Mucosa of stomach (tissue), 1 donor: Measurements from ENCODE around the gene RMND5B.
A peak's percentile ranks its signal among the peaks of the same experiment; 100 is the strongest.

Experiments
- H3K27me3 ChIP-seq: one replicate; pipeline ENCODE4 v1.7.0; 2013; ENCODE audit warnings: mild to moderate bottlenecking, low read length; ENCODE audit not compliant: control insufficient read depth, insufficient read depth
- H3K36me3 ChIP-seq: one replicate; pipeline ENCODE4 v1.7.0; 2013; ENCODE audit warnings: low read length; ENCODE audit not compliant: control insufficient read depth, insufficient read depth
- H3K4me1 ChIP-seq: one replicate; pipeline ENCODE4 v1.7.0; 2013; ENCODE audit warnings: mild to moderate bottlenecking, low read length; ENCODE audit not compliant: control insufficient read depth, insufficient read depth
- H3K4me3 ChIP-seq: one replicate; pipeline ENCODE4 v1.7.0; 2013; ENCODE audit warnings: low read length
- H3K9ac ChIP-seq: one replicate; pipeline ENCODE4 v1.7.0; 2013; ENCODE audit warnings: mild to moderate bottlenecking, low read length, moderate library complexity
- H3K9me3 ChIP-seq: one replicate; pipeline ENCODE4 v1.7.0; 2013; ENCODE audit warnings: mild to moderate bottlenecking, low read length, moderate library complexity; ENCODE audit not compliant: control insufficient read depth
- donor health status: Pancreatic carcinoma.

The RMND5B gene

GRCh38 chr5:178143901-178144300, 13.1 kb downstream of the RMND5B start:
- no peaks in the 10 kb centered on the region for H3K4me1 ChIP-seq
- peaks cover 31% of the 10 kb centered on the region for H3K36me3 ChIP-seq
- H3K9ac ChIP-seq: no peak overlapping the region
- H3K27me3 ChIP-seq: no peaks in the 10 kb centered on the region
- H3K4me3 ChIP-seq: no peak overlapping the region
- H3K9me3 ChIP-seq: no peaks in the 10 kb centered on the region

DNA sequence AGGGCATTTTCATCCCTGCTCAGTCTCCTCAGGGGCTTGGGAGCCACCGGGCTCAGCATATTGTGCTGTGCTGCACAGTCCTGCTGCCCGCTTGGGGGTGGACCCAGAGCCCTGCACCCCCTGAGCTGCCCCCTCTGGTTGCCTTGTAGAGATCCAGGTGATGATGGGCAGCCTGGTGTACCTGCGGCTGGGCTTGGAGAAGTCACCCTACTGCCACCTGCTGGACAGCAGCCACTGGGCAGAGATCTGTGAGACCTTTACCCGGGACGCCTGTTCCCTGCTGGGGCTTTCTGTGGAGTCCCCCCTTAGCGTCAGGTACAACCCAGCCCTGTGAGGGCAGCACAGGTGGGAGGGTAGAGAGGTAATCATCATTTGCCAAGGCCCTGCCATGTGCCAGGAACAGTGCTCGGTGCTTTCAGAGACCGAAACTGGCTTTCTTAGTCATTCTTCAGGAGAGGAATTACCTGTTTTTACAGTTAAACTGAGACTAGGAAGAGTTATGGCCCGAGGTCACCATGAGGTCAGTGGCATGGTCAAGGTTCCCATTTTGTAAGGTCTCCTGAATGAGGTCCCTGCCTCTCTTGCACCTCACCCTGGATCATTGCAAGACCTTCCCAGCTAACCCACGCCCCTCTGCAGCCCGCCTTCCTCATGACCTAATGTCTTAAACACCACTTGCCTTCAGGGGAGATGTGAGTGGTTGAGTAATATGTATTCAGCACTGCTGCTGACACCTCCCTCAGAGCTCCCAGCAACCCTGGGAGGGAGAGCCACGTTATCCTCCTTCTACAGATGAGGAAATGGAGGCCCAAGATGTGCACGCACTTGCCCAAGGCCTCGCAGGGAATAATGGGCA, 15.4 kb downstream of the RMND5B start:
- Histone ChIP-seq H3K4me1 (no peaks in the 10 kb centered on the region), H3K9me3 (no peaks in the 10 kb centered on the region), H3K36me3 (peaks cover 32% of the 10 kb centered on the region), H3K27me3 (no peaks in the 10 kb centered on the region), H3K4me3 (no peak overlapping the region), H3K9ac (no peak overlapping the region)

GRCh38 chr5:178147406-178147805, 16.6 kb downstream of the RMND5B start:
- Histone ChIP-seq H3K4me3 (no peak overlapping the region), H3K9ac (no peak overlapping the region), H3K27me3 (no peaks in the 10 kb centered on the region), H3K9me3 (no peaks in the 10 kb centered on the region), H3K4me1 (peaks cover 5% of the 10 kb centered on the region), H3K36me3 (peaks cover 32% of the 10 kb centered on the region)

DNA sequence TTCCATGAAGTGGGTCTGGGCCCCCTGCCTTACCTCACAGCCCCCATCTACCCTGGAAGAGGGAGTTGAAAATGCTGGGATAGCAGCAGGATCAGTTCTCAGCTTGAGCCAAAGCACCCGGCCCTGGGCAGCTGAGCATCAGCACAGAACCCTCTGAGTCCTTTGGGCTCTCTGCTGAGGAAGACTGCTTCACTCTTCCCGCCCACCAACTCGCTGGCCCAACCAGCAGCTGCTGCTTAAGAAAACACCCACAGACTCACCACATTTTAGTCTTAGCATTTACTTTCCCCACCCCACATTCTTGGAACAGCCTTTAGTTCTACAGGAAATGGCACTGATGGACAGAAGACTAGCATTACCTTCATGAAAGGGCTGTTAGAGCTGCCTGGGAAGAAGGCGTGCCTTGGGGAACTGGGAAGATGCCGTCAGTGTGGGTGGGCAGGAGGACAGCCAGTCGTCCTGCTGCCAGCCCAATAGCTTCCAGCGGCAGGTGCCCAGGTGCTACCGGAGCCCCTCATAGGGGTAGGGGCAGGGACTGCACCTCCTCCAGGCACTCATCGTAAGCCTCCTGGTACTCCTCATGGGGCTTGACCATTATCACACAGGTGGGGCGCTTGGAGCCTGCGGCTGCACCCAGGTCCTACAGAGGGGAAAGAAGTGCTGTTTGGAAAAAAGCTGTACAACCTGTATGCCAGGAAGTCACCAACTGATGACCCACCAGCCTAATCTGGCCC, 18.6 kb downstream of the RMND5B start:
- H3K36me3 ChIP-seq: peaks cover 32% of the 10 kb centered on the region
- no peak overlapping the region for H3K9ac ChIP-seq
- peaks cover 8% of the 10 kb centered on the region for H3K4me1 ChIP-seq

DNA sequence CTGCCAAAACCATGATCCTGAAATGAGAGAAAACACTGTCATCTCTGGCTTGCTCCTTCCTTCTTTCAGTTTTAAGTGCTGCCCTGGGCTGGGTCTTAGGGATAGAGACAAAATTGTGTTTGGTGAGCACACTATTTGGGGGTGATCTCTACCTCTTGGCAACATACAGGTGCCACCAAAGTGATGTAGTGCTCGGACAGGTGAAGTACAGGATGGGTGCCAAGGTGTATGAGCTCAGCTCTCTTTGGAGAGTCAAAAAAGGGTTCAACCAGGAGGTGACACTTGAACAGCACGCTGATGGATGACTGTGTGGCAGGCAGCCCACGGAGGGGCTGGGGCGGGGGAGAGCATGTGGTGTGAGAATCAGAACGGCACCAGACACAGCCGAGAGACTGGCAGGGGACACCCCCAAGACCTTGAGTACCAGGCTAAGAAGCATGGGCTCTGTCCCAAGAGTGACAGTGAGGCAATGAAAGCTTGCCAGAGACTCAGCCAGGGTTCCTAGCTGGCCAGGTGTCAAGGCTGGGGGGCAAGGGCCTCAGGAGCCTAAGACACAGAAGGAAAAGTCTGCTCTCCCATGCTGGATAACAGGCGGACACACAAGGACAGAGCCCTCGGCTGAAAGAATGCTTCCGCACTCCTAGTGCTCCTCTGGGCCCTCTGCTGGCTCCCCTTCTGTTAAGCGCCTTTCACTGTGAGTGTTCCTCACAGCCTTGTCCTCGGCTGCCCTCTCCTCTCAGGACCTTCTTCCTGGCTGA, 20.3 kb downstream of the RMND5B start:
- no peaks in the 10 kb centered on the region for H3K9me3 ChIP-seq
- peaks cover 27% of the 10 kb centered on the region for H3K36me3 ChIP-seq
- no peaks in the 10 kb centered on the region for H3K27me3 ChIP-seq
- no peak overlapping the region for H3K4me3 ChIP-seq
- no peak overlapping the region for H3K9ac ChIP-seq
- H3K4me1 ChIP-seq: peaks cover 11% of the 10 kb centered on the region

More for the DNA sequence above, 18.6 kb downstream of the RMND5B start:
- no peaks in the 10 kb centered on the region for H3K9me3 ChIP-seq
- H3K27me3 ChIP-seq: no peaks in the 10 kb centered on the region
- H3K4me3 ChIP-seq: no peak overlapping the region

GRCh38 chr5:178152491-178153444, 22.0 kb downstream of the RMND5B start:
- Histone ChIP-seq H3K4me1 (peaks cover 11% of the 10 kb centered on the region), H3K27me3 (no peaks in the 10 kb centered on the region), H3K36me3 (peaks cover 11% of the 10 kb centered on the region), H3K9me3 (no peaks in the 10 kb centered on the region), H3K4me3 (peak overlapping the region; percentile 68), H3K9ac (peak overlapping the region; percentile 67)

GRCh38 chr5:178153530-178154340, 22.9 kb downstream of the RMND5B start, which contains the start of gene NHP2:
Gene NHP2, minus strand, starts transcription at chr5:178153885. Its CDS starts 68 bp downstream, at chr5:178153817.
- Histone ChIP-seq H3K4me3 (peak within 1 kb of the TSS; percentile 68), H3K27me3 (no peaks in the 10 kb centered on the region), H3K9ac (peak within 1 kb of the TSS; percentile 67), H3K4me1 (peaks cover 11% of the 10 kb centered on the region), H3K36me3 (peaks cover 3% of the 10 kb centered on the region), H3K9me3 (no peaks in the 10 kb centered on the region)

DNA sequence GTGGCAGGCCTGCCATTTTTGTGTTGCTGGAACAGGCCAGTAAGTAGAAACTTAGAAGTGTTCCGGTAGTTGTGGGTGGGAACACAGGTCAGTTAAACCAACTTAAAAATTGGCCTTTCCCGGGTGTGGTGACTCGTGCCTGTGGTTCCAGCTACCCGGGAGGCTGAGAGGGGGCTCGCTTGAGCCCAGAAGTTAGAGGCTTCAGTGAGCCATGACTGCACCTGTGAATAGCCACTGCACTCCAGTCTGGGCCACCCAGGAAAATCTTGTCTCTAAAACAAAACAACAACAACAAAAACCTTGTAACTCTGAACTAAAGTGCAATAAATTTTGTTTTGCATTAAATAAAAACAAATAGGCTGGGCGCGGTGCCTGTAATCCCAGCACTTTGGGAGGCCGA, 24.3 kb downstream of the RMND5B start:
- no peak overlapping the region for H3K4me3 ChIP-seq
- H3K36me3 ChIP-seq: no peaks in the 10 kb centered on the region
- H3K9me3 ChIP-seq: no peaks in the 10 kb centered on the region
- peaks cover 11% of the 10 kb centered on the region for H3K4me1 ChIP-seq
- H3K27me3 ChIP-seq: no peaks in the 10 kb centered on the region
- no peak overlapping the region for H3K9ac ChIP-seq

- no peak overlapping the region for H3K4me3 ChIP-seq
- peaks cover 8% of the 10 kb centered on the region for H3K4me1 ChIP-seq
- H3K9me3 ChIP-seq: no peaks in the 10 kb centered on the region
- H3K36me3 ChIP-seq: no peaks in the 10 kb centered on the region
- peaks cover 25% of the 10 kb centered on the region for H3K27me3 ChIP-seq
- no peak overlapping the region for H3K9ac ChIP-seq
Measured at GRCh38 chr5:178160176-178160575, 29.4 kb downstream of the RMND5B start.

GRCh38 chr5:178162481-178162880, 31.7 kb downstream of the RMND5B start:
- Histone ChIP-seq H3K36me3 (no peaks in the 10 kb centered on the region), H3K4me1 (peaks cover 8% of the 10 kb centered on the region), H3K9ac (no peak overlapping the region), H3K4me3 (no peak overlapping the region), H3K27me3 (peaks cover 34% of the 10 kb centered on the region), H3K9me3 (no peaks in the 10 kb centered on the region)
